Activated T-helper 17 cell treated with anti-CD3 and anti-CD28 coated beads, Interleukin-2, amount 50 U/mL, for 72 hours (primary cell): Measurements from ENCODE around the gene CD70. TPM values are rescaled to one million over a fixed set of nuclear protein-coding genes. Genes with fewer than 3 reads are reported as not detected.
A peak's percentile ranks its signal among the peaks of the same experiment; 100 is the strongest.
"Not testable (repeated sequence)": the region's sequence is repeated elsewhere in the genome, so short reads cannot be mapped to it uniquely, and the experiment has no call there.

ENCODE experiments used
- ATAC-seq: fragments of 150-1000 bp; cut with Tn5 transposase; replicated peaks from 2 replicates; pipeline ENCODE4 v1.10.0; 2021; ENCODE audit warnings: mild to moderate bottlenecking, moderate library complexity
- H3K27ac Mint-ChIP-seq: one replicate; pipeline ENCODE4 v1.8.0; 2022; ENCODE audit warnings: mixed read lengths
- H3K27me3 Mint-ChIP-seq: one replicate; pipeline ENCODE4 v1.8.0; 2022; ENCODE audit warnings: mixed read lengths
- H3K36me3 Mint-ChIP-seq: one replicate; pipeline ENCODE4 v1.8.0; 2022; ENCODE audit warnings: low read depth, mild to moderate bottlenecking, mixed read lengths
- H3K4me1 Mint-ChIP-seq: one replicate; pipeline ENCODE4 v1.8.0; 2022; ENCODE audit warnings: mixed read lengths
- H3K4me3 Mint-ChIP-seq: one replicate; pipeline ENCODE4 v1.8.0; 2022; ENCODE audit warnings: mild to moderate bottlenecking, mixed read lengths
- H3K9me3 Mint-ChIP-seq: one replicate; pipeline ENCODE4 v1.8.0; 2022; ENCODE audit warnings: mixed read lengths
- total RNA-seq, 2 donors: library from RNA; stranded (reverse); gene quantifications; one replicate each; pipeline ENCODE4 v1.2.3, GENCODE V29; 2022

CD70 gene
- total RNA-seq, 2 donors from 2014 or later = 41.1 to 53.1 TPM

GRCh38 chr19:6587093-6587820 lies 3.7 kb downstream of the CD70 start:
- peaks cover 56% of the 10 kb centered on the region for H3K36me3 Mint-ChIP-seq
- peak overlapping the region; percentile 83 for H3K4me3 Mint-ChIP-seq
- peak; percentile 21 for ATAC-seq
- peaks cover 41% of the 10 kb centered on the region for H3K27me3 Mint-ChIP-seq
- no peak overlapping the region for H3K27ac Mint-ChIP-seq
- H3K4me1 Mint-ChIP-seq = peaks cover 38% of the 10 kb centered on the region
- H3K9me3 Mint-ChIP-seq = no peaks in the 10 kb centered on the region

- Mint-ChIP-seq H3K9me3 (no peaks in the 10 kb centered on the region), H3K4me1 (peaks cover 37% of the 10 kb centered on the region), H3K27me3 (peaks cover 41% of the 10 kb centered on the region), H3K36me3 (peaks cover 56% of the 10 kb centered on the region), H3K27ac (no peak overlapping the region), H3K4me3 (peak overlapping the region; percentile 83)
- ATAC-seq = no peak
These were observed 4.2 kb downstream of the CD70 start for GRCh38 chr19:6586726-6587092.

DNA sequence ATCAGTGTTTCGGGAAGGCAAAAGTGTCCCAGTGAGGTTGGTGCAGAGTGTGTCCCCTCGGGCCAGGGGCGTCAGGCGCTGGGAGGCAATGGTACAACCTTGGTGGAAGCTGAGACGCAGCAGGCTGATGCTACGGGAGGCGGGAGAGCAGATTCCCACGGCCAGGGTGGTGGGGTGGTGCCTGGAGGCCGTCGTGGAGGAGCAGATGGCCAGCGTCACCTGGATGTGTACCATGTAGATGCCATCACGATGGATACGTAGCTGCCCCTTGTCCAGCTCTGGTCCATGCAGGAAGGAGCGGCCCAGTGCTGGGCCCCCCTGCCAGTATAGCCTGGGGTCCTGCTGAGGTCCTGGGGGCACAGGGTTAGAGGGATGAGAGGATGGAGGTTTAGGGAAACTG lies 4.9 kb downstream of the CD70 start:
- Mint-ChIP-seq H3K27me3 (peaks cover 41% of the 10 kb centered on the region), H3K4me1 (peaks cover 37% of the 10 kb centered on the region), H3K4me3 (peak overlapping the region; percentile 83), H3K36me3 (peaks cover 56% of the 10 kb centered on the region), H3K9me3 (no peaks in the 10 kb centered on the region), H3K27ac (no peak overlapping the region)
- no peak for ATAC-seq

DNA sequence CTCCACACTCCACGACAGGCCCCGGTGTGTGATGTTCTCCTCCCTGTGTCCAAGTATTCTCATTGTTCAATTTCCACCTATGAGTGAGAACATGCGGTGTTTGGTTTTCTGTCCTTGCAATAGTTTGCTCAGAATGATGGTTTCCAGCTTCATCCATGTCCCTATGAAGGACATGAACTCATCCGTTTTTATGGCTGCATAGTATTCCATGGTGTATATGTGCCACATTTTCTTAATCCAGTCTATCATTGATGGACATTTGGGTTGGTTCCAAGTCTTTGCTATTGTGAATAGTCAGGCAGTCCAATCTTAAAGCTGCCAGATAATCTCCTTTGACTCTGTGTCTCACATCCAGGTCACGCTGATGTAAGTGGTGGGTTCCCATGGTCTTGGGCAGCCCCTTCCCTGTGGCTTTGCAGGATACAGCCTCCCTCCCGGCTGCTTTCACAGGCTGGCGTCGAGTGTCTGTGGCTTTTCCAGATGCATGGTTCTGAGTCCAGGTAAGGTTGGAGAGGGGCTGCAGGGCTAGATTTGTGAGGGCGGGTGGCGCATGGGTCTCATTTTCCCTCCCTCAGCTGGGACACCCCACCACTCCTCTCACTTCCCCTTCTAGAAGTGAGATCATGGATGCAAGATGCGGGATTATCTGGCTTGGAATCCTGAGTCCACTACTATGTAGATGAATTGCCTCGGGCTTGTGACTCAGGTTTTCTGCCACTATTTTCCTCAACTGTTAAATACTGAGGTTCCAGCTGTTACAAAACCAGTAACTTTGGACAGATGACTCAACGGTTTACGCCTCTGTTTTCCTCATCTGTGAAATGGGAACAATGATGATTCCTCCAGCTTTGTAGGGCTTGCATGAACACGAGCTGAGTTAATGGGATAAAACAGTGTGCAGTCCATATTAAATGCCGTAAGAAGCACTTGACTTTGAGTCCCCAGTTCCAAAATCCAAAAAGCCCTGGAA lies 8.2 kb downstream of the CD70 start:
- Mint-ChIP-seq H3K36me3 (peaks cover 29% of the 10 kb centered on the region), H3K4me1 (peaks cover 17% of the 10 kb centered on the region), H3K27me3 (peaks cover 19% of the 10 kb centered on the region)
- not testable (repeated sequence) for H3K4me3 Mint-ChIP-seq, ATAC-seq, H3K27ac Mint-ChIP-seq, H3K9me3 Mint-ChIP-seq

GRCh38 chr19:6580313-6580712 lies 10.6 kb downstream of the CD70 start:
- Mint-ChIP-seq H3K27me3 (peaks cover 3% of the 10 kb centered on the region), H3K4me1 (peaks cover 7% of the 10 kb centered on the region), H3K36me3 (peaks cover 6% of the 10 kb centered on the region), H3K4me3 (no peak overlapping the region), H3K9me3 (no peaks in the 10 kb centered on the region), H3K27ac (peak overlapping the region; percentile 63)
- peak; percentile 45 for ATAC-seq

GRCh38 chr19:6579450-6580178 lies 11.3 kb downstream of the CD70 start:
- Mint-ChIP-seq H3K27ac (no peak overlapping the region), H3K9me3 (no peaks in the 10 kb centered on the region), H3K4me1 (peaks cover 7% of the 10 kb centered on the region), H3K36me3 (no peaks in the 10 kb centered on the region), H3K27me3 (peaks cover 3% of the 10 kb centered on the region), H3K4me3 (no peak overlapping the region)
- ATAC-seq = no peak

GRCh38 chr19:6577476-6578125 lies 13.3 kb downstream of the CD70 start:
- peak; percentile 90 for ATAC-seq
- H3K27me3 Mint-ChIP-seq = peaks cover 3% of the 10 kb centered on the region
- H3K27ac Mint-ChIP-seq = no peak overlapping the region
- H3K9me3 Mint-ChIP-seq = no peaks in the 10 kb centered on the region
- H3K4me1 Mint-ChIP-seq = peaks cover 7% of the 10 kb centered on the region
- H3K4me3 Mint-ChIP-seq = no peak overlapping the region
- H3K36me3 Mint-ChIP-seq = no peaks in the 10 kb centered on the region

DNA sequence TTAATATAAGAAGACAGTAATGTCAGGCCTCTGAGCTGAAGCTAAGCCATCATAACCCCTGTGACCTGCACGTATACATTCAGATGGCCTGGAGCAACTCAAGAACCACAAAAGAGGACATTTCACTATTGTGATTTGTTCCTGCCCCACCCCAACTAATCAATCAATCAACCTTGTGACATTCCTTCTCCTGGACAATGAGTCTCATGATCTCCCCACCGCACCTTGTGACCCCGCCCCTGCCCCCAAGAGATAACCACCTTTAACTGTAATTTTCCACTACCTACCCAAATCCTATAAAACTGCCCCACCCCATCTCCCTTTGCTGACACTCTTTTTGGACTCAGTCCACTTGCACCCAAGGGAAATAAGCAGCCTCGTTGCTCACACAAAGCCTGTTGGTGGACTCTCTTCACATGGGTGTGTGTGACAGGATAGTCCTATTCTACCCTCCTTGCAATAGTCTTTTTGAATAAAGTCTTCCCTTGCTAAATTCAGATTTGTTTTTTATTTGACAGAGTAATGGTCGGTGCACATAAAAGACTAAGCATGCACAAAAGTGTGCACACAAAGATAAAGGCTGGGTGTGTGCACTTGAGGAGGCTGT lies 14.0 kb downstream of the CD70 start:
- peaks cover 7% of the 10 kb centered on the region for H3K4me1 Mint-ChIP-seq
- H3K27me3 Mint-ChIP-seq = peaks cover 3% of the 10 kb centered on the region
- no peaks in the 10 kb centered on the region for H3K9me3 Mint-ChIP-seq
- H3K4me3 Mint-ChIP-seq = no peak overlapping the region
- H3K36me3 Mint-ChIP-seq = no peaks in the 10 kb centered on the region
- H3K27ac Mint-ChIP-seq = no peak overlapping the region
- ATAC-seq = no peak

DNA sequence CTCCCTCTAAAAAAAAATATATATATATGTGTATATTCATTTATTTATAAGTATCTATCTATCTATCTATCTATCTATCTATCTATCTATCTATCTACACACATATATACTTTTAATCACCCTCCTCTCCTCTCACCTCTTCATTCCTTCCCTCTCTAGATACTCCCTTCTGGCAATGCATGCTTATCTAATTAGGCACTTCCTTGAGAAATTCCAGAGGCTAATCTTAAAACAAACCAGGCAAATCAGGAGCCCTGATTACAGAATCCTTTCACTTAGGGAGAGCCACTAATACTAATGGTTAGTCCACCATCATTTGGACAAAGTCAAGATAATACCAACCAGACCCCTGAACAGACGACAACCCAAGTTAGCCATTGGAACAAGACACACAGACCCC lies 17.6 kb downstream of the CD70 start:
- no peaks in the 10 kb centered on the region for H3K36me3 Mint-ChIP-seq
- H3K9me3 Mint-ChIP-seq = no peaks in the 10 kb centered on the region
- no peak for ATAC-seq
- peaks cover 9% of the 10 kb centered on the region for H3K27me3 Mint-ChIP-seq
- H3K27ac Mint-ChIP-seq = no peak overlapping the region
- H3K4me1 Mint-ChIP-seq = peaks cover 3% of the 10 kb centered on the region
- no peak overlapping the region for H3K4me3 Mint-ChIP-seq

GRCh38 chr19:6572217-6572616 lies 18.7 kb downstream of the CD70 start:
- no peaks in the 10 kb centered on the region for H3K36me3 Mint-ChIP-seq
- no peaks in the 10 kb centered on the region for H3K9me3 Mint-ChIP-seq
- no peak for ATAC-seq
- peaks cover 9% of the 10 kb centered on the region for H3K27me3 Mint-ChIP-seq
- H3K27ac Mint-ChIP-seq = no peak overlapping the region
- H3K4me3 Mint-ChIP-seq = no peak overlapping the region
- no peaks in the 10 kb centered on the region for H3K4me1 Mint-ChIP-seq

- no peaks in the 10 kb centered on the region for H3K4me1 Mint-ChIP-seq
- peaks cover 9% of the 10 kb centered on the region for H3K27me3 Mint-ChIP-seq
These were observed 19.8 kb downstream of the CD70 start for GRCh38 chr19:6571167-6571566.

DNA sequence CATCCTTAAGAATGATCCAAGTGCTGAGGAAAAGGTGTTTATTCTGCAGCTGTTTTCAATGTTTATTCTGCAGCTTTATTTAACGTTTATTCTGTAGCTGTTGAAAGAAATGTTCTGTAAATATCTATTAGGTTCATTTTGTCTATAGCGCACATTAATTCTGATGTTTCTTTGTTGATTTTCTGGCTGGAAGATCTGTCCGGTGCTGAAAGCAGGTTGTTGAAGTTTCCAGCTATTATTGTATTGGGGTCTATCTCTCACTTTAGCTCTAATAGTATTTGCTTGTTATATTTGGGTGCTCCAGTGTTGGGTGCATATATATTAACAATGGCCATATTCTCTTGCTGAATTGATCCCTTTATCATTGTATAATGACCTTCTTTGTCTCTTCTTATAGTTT lies 20.2 kb downstream of the CD70 start:
- H3K27ac Mint-ChIP-seq = no peak overlapping the region
- H3K27me3 Mint-ChIP-seq = peaks cover 9% of the 10 kb centered on the region
- no peaks in the 10 kb centered on the region for H3K4me1 Mint-ChIP-seq
- no peaks in the 10 kb centered on the region for H3K36me3 Mint-ChIP-seq
- peaks cover 3% of the 10 kb centered on the region for H3K9me3 Mint-ChIP-seq
- no peak for ATAC-seq
- H3K4me3 Mint-ChIP-seq = no peak overlapping the region

More at GRCh38 chr19:6571167-6571566, 19.8 kb downstream of the CD70 start:
- H3K9me3 Mint-ChIP-seq = peaks cover 3% of the 10 kb centered on the region
- ATAC-seq = no peak
- H3K36me3 Mint-ChIP-seq = no peaks in the 10 kb centered on the region
- no peak overlapping the region for H3K27ac Mint-ChIP-seq
- H3K4me3 Mint-ChIP-seq = no peak overlapping the region

DNA sequence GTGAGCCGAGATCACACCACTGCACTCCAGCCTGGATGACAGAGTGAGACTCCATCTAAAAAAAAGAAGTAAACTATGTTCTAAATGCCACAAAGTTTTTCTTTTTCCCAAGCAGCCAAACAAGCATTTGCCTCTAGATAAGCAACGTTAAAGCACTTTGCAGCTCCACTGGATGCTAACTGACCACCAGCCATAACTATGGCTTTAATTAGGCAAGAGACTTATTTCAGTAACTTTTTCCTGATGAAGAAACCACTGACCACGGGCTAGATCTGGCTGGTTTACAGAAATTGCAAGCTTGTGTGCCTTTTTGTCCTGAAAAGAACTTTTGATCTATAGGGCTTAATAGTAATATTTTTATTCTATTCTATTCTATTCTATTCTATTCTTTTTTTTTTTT lies 22.1 kb downstream of the CD70 start:
- H3K4me3 Mint-ChIP-seq = no peak overlapping the region
- H3K27ac Mint-ChIP-seq = no peak overlapping the region
- ATAC-seq = no peak
- peaks cover 9% of the 10 kb centered on the region for H3K9me3 Mint-ChIP-seq
- H3K27me3 Mint-ChIP-seq = peaks cover 9% of the 10 kb centered on the region
- H3K36me3 Mint-ChIP-seq = no peaks in the 10 kb centered on the region
- no peaks in the 10 kb centered on the region for H3K4me1 Mint-ChIP-seq
